GM18508 (cell line): Measurements from ENCODE around the gene IER2.
"Not testable (repeated sequence)": the region's sequence is repeated elsewhere in the genome, so short reads cannot be mapped to it uniquely, and the experiment has no call there.

Experiments used
- ATAC-seq: cut with Tn5 transposase; IDR thresholded peaks from one replicate; pipeline ENCODE4 v1.9.1; 2021; ENCODE audit warnings: moderate number of reproducible peaks; ENCODE audit not compliant: insufficient read depth, unreplicated experiment

The IER2 gene

DNA sequence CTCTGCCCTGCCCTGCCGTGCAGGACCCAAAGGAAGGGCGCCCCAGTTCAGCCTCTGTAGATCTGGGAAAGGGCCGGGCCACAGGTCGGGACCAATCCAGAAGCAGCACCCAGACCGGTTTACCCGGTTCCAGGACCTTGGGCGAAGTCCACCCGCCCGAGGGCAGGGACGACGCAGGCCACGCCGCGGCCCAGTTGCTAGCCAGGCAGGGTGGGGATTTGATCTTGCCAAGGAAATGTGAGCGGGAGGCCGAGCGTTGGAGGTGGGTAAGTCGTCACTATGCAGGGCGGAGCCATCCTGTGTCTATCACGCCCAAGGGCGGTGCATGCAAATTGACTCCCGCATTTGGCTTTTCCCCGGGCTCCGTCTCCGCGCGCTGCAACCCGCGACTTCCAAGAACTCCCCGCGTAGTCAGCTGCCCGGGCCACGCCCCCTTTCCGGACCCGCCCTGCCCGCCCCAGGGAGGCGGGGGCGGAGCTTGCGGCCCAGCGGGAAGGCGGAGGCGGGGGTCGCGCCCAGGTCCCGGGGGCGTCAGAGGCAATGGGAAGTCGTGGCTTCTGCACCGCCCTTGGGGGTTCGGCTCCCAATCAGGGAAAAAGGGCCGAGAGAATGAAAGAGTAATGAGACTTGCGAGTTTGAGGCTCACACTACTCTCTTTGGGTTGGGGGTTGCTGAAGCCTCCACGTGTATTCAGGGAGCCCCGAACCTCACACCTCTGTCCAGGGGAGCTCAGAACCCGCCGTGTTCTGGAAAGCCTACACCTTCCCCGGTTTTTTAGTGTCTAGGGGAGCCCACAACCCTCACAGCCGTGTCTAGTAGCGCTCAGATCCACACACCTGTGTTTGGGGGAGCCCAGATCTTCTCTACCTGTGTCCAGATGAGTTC lies 12.8 kb downstream of the IER2 start:
- no peak for ATAC-seq

DNA sequence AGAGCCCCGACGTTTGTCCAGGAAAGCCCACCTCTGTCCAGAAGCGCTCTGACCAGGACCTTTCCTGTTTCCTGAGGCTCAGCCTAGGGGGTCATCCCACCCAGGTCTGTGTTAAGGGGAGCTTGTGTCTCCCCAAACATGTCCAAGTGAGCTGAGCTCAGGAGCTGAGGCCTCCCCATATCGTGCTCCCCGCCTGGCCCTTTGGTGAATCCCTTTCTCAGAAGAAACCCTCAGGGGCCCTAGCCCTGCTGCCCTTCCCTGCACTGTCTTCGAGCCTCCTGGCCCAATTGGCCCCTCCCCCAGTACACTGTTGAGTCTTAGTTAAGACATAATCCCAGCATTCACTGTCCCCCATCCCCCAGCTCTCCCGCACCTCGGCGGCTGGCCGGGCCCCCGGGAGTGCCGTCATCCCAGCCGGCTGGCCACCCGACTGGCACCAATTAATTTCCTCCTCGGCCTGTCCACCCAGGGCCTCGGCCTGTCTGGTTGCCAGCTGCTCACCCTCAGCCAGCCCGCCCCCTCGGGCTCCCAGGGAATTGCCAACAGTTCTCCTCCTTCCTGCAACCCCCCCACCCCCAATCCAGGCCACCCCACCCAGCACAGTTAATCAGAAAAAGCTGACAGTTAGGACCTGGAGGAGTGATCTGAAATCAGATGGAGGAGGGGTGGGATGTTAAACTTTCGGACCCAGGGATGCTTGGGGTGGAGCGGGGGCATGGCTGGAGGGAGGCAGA lies 13.6 kb downstream of the IER2 start:
- no peak for ATAC-seq

GRCh38 chr19:13164343-13165161 lies 14.3 kb downstream of the IER2 start:
- no peak for ATAC-seq

- no peak for ATAC-seq
Observed at GRCh38 chr19:13165162-13165997, 15.2 kb downstream of the IER2 start.

DNA sequence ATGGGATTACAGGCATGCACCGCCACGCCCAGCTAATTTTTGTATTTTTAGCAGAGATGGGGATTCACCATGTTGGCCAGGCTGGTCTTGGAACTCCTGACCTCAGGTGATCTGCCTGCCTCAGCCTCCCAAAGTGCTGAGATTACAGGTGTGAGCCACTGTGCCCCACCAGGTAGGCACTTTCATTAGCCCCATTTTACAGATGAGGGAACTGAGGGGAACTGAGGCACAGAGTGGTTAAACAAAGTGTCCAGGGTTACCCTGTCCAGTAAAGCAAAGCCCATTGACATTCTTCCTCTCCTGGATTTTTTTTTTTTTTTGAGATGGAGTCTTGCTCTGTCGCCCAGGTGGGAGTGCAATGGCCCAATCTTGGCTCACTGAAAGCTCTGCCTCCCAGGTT lies 15.9 kb downstream of the IER2 start:
- ATAC-seq: not testable (repeated sequence)

DNA sequence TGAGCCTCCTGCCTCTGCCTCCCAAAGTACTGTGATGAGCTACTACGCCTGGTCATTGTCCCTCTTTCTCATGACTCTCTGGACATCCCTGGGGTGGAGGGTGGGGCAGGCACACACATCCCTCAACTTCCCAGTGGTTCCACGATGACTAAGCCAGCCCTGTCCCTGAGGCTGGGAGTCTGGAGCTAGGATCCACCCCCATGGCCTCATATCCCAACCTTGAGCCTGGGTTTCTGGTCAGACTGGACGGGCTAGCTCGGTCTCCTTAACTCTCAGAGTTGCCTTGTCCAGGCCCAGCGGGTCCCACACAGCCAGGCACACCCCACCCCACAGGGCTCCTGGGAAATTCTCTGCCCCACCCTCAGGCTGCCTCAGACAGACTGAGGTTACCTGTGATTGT lies 19.6 kb downstream of the IER2 start:
- no peak for ATAC-seq

DNA sequence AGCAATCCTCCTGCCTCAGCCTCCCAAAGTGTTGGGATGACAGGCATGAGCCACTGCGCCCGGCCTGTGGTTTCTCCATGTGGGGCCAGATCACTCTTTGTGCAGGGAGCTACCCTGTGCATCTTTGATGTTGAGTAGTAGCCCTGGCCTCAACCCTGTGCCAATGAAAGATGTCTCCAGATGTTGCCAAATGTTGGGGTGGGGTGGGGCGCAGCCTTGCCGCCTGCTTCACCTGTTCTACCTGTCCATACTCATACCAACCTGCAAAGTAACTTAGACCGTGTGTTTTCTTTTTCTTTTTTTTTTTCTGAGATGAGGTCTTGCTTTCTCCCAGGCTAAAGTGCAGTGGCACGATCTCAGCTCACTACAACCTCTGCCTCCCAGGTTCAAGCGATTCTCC lies 20.9 kb downstream of the IER2 start:
- no peak for ATAC-seq

- ATAC-seq: no peak
Observed at GRCh38 chr19:13172346-13173138, 22.3 kb downstream of the IER2 start.

GRCh38 chr19:13173139-13173737 lies 23.0 kb downstream of the IER2 start:
- no peak for ATAC-seq

DNA sequence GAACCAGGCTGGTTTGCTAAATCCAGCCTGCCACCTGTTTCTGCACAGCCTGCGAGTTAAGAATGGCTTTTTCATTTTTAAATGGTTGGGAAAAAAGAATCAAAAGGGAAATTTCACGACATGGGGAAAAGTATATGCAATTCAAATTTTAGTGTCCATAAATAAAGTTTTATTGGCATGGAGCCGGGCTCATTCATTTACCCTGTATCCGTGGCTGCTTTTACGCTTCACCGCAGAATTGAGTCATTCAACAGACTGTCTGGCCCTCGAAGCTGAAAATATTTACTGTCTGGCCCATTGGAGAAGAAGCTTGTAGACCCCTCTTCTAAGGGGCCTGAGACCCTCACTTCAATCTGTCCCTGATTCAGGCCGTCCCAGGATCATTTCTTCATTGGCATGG lies 26.1 kb downstream of the IER2 start:
- no peak for ATAC-seq

DNA sequence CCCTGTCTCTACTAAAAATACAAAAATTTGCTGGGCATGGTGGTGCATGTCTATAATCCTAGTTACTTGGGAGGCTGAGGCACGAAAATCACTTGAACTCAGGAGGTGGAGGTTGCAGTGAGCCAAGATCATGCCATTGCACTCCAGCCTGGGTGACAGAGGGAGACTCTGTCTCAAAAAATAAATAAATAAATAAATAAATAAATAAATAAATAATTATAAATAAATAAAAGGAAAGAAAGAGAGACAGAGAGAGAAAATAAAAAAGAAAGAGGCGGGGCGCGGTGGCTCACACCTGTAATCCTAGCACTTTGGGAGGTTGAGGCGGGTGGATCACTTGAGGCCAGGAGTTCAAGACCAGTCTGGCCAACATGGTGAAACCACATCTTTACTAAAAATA lies 27.4 kb downstream of the IER2 start:
- not testable (repeated sequence) for ATAC-seq

- not testable (repeated sequence) for ATAC-seq
Observed at GRCh38 chr19:13178291-13178690, 28.1 kb downstream of the IER2 start.

GRCh38 chr19:13181747-13182388 lies 31.7 kb downstream of the IER2 start:
- no peak for ATAC-seq

DNA sequence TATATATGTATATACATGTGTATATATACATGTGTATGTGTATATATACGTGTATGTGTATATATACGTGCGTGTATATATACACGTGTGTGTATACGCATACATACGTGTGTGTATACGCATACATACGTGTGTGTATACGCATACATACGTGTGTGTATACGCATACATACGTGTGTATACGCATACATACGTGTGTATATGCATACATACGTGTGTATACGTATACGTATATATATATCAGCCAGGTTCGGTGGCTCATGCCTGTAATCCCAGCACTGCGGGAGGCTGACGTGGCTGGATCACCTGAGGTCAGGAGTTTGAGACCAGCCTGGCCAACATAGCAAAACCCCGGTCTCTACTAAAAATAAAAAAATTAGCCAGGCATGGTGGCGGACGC lies 34.7 kb downstream of the IER2 start:
- not testable (repeated sequence) for ATAC-seq

DNA sequence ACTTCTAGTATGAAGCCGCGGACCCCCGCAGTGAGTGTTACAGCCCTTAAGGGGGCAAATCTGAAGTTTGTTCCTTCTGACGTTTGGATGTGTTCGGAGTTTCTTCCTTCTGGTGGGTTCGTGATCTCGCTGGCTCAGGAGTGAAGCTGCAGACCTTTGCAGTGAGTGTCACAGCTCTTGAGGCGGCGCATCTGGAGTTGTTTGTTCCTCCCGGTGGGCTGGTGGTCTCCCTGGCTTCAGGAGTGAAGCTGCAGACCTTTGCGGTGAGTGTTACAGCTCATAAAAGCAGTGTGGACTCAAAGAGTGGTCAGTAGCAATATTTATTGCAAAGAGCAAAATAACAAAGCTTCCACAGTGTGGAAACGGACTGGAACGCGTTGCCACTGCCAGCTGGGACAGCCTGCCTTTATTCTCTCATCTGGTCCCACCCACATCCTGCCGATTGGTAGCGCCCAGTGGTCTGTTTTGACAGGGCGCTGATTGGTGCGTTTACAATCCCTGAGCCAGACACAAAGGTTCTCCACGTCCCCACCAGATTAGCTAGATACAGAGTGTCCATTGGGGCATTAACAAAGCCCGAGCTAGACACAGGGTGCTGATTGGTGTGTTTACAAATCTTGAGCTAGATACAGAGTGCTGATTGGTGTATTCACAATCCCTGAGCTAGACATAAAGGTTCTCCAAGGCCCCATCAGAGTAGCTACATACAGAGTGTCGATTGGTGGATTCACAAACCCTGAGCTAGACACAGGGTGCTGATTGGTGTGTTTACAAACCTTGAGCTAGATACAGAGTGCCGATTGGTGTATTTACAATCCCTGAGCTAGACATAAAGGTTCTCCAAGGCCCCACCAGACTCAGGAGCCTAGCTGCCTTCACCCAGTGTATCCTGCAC lies 35.8 kb downstream of the IER2 start:
- not testable (repeated sequence) for ATAC-seq

- ATAC-seq: not testable (repeated sequence)
Observed at GRCh38 chr19:13186688-13187087, 36.5 kb downstream of the IER2 start.

DNA sequence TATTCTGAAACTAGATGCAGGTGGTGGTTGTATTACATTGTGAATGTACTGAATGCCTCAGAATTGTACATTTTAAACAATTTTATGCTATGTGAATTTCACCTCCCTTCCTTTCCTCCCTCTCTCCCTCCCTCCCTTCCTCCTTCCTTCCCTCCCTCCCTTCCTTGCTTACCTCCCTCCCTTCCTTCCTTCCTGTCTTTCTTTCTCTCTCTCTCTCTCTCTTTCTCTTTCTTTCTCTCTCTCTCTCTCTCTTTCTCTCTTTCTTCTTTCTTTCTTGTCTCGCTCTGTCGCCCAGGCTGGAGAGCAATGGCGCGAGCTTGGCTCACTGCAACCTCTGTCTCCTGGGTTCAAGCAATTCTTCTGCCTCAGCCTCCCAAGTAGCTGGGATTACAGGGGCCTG lies 37.2 kb downstream of the IER2 start:
- ATAC-seq: no peak
